Parathyroid adenoma (tissue), 2 donors: ENCODE measurements around the gene EFCAB6.

Source experiments
- H2AFZ ChIP-seq: fragments of 300-600 bp; sonication (generic); one replicate; pipeline ENCODE4 v1.7.0; 2017; ENCODE audit warnings: antibody characterized with exemption, mild to moderate bottlenecking
- H3K27ac ChIP-seq: fragments of 300-600 bp; sonication (generic); one replicate; pipeline ENCODE4 v1.7.0; 2017
- H3K27me3 ChIP-seq: fragments of 300-600 bp; sonication (generic); one replicate; pipeline ENCODE4 v1.7.0; 2017; ENCODE audit warnings: low read length; ENCODE audit not compliant: control insufficient read depth, insufficient read depth
- H3K36me3 ChIP-seq: fragments of 300-600 bp; sonication (generic); one replicate; pipeline ENCODE4 v1.7.0; 2017; ENCODE audit warnings: low read length; ENCODE audit not compliant: control insufficient read depth, insufficient read depth
- H3K4me1 ChIP-seq: fragments of 300-600 bp; sonication (generic); one replicate; pipeline ENCODE4 v1.7.0; 2017; ENCODE audit warnings: control low read depth
- H3K4me2 ChIP-seq: fragments of 300-600 bp; sonication (generic); one replicate; pipeline ENCODE4 v1.7.0; 2017; ENCODE audit warnings: low read length
- H3K4me3 ChIP-seq: fragments of 300-600 bp; sonication (generic); one replicate; pipeline ENCODE4 v1.7.0; 2017; ENCODE audit warnings: low read depth, low read length
- H3K79me2 ChIP-seq: fragments of 300-600 bp; sonication (generic); one replicate; pipeline ENCODE4 v1.7.0; 2017; ENCODE audit warnings: control low read depth
- H3K9ac ChIP-seq: fragments of 300-600 bp; sonication (generic); one replicate; pipeline ENCODE4 v1.7.0; 2017; ENCODE audit warnings: mild to moderate bottlenecking
- H3K9me3 ChIP-seq: fragments of 300-600 bp; sonication (generic); one replicate; pipeline ENCODE4 v1.7.0; 2017; ENCODE audit warnings: low read length; ENCODE audit not compliant: control insufficient read depth
- TF ChIP-seq, protein P1 (sequence below): fragments of 300-600 bp; sonication (generic); IDR thresholded peaks from one replicate; pipeline ENCODE4 v1.7.0; 2017; ENCODE audit warnings: antibody characterized with exemption, mild to moderate bottlenecking
- donor health status: primary hyperparathyroidism.

The EFCAB6 gene

DNA sequence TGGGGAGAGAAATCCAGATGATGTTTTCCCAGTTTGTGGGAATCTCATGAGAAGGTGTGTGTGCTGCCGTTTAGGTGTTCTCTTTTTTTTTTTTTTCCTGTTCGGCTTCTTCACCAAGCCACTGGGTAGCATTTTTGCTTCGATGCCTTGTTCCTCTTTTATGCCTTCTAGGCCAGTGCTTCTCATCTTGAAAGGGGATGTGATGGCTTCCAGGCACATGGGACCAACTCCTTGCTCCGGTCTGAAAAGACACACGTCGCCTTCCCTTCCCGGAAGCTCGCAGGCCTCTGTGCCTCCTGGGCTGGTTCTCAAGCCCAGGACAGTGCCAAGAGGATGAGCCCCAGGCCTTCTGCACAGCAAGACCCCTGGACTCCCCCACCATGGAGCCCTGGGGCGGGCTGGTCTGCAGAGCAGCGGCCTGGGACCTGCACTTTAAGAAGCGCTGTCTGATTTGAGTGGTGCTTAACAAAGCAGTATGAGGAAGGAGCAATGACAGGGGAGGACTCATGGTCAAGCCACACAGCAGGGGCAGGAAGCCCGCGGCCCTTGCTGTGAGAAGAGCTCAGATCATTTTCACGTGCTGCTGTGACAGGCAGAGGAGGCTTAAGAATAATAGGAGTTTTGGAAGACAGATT is 241.5 kb downstream of the EFCAB6 start:
- Histone ChIP-seq H2AFZ (no peak overlapping the region), H3K4me3 (no peak overlapping the region), H3K4me2 (no peak overlapping the region), H3K79me2 (no peaks in the 10 kb centered on the region), H3K36me3 (no peaks in the 10 kb centered on the region), H3K9me3 (no peaks in the 10 kb centered on the region), H3K9ac (no peak overlapping the region), H3K27ac (no peak overlapping the region), H3K4me1 (no peaks in the 10 kb centered on the region), H3K27me3 (peaks cover 2% of the 10 kb centered on the region)
- TF ChIP-seq, protein P1, sequence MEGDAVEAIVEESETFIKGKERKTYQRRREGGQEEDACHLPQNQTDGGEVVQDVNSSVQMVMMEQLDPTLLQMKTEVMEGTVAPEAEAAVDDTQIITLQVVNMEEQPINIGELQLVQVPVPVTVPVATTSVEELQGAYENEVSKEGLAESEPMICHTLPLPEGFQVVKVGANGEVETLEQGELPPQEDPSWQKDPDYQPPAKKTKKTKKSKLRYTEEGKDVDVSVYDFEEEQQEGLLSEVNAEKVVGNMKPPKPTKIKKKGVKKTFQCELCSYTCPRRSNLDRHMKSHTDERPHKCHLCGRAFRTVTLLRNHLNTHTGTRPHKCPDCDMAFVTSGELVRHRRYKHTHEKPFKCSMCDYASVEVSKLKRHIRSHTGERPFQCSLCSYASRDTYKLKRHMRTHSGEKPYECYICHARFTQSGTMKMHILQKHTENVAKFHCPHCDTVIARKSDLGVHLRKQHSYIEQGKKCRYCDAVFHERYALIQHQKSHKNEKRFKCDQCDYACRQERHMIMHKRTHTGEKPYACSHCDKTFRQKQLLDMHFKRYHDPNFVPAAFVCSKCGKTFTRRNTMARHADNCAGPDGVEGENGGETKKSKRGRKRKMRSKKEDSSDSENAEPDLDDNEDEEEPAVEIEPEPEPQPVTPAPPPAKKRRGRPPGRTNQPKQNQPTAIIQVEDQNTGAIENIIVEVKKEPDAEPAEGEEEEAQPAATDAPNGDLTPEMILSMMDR = no peak

DNA sequence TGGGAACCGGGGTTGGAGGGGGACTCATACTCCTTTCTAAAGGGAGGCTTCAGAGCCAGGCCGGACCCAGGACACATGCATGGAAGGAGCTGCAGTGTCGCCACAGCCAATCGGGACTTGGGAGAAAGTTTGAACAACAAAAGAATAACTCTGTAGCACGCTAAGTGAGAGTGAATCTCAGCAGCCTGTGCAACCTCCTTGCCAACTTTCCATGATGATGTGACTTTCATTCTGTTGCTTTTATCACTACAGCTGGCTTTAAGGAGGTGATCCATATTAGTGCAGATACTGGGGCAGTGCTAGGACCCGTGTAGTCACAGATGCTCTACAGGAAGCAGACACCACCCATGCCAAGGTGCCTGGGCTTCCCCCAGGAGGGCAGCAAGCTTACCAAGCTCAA is 243.0 kb downstream of the EFCAB6 start:
- Histone ChIP-seq H3K79me2 (no peaks in the 10 kb centered on the region), H3K4me1 (no peaks in the 10 kb centered on the region), H3K9ac (no peak overlapping the region), H2AFZ (no peak overlapping the region), H3K36me3 (no peaks in the 10 kb centered on the region), H3K4me2 (no peak overlapping the region), H3K9me3 (no peaks in the 10 kb centered on the region), H3K4me3 (no peak overlapping the region), H3K27ac (no peak overlapping the region), H3K27me3 (peaks cover 2% of the 10 kb centered on the region)
- TF ChIP-seq, protein P1 = no peak

DNA sequence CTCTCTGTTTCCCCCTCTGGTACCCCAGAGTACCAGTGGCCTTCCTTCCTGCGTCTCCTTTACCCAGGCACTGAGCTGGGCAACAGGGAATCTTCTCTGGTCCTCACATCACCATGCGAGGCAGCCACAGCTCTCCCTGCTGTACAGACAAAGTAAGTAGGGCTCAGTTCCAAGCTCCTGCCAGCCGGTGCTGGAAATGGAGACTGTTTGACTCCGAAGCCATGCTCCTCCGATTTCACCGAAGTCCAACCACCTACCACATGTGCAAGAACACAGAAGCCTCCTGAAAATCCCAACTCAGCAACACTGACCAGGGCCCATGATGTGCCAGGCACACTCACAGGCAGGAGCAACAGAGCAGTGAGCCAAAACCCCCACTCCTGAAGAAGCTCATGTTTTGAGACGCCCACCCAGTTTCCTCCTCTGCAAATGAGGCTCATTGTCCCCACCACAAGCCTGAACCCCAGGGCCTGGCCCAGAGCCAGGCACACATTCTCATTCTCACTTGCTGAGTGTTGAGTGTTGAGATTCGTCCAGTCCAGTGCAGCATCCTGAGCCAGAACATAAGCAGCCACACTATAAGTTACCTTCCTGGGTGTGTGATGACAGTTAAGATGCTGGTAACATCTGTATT is 244.3 kb downstream of the EFCAB6 start:
- no peaks in the 10 kb centered on the region for H3K4me1 ChIP-seq
- no peak overlapping the region for H3K4me3 ChIP-seq
- no peak overlapping the region for H3K4me2 ChIP-seq
- no peaks in the 10 kb centered on the region for H3K9me3 ChIP-seq
- no peak overlapping the region for H2AFZ ChIP-seq
- H3K36me3 ChIP-seq = no peaks in the 10 kb centered on the region
- peaks cover 2% of the 10 kb centered on the region for H3K27me3 ChIP-seq
- H3K9ac ChIP-seq = no peak overlapping the region
- TF ChIP-seq, protein P1 = no peak
- H3K27ac ChIP-seq = no peak overlapping the region
- H3K79me2 ChIP-seq = no peaks in the 10 kb centered on the region

DNA sequence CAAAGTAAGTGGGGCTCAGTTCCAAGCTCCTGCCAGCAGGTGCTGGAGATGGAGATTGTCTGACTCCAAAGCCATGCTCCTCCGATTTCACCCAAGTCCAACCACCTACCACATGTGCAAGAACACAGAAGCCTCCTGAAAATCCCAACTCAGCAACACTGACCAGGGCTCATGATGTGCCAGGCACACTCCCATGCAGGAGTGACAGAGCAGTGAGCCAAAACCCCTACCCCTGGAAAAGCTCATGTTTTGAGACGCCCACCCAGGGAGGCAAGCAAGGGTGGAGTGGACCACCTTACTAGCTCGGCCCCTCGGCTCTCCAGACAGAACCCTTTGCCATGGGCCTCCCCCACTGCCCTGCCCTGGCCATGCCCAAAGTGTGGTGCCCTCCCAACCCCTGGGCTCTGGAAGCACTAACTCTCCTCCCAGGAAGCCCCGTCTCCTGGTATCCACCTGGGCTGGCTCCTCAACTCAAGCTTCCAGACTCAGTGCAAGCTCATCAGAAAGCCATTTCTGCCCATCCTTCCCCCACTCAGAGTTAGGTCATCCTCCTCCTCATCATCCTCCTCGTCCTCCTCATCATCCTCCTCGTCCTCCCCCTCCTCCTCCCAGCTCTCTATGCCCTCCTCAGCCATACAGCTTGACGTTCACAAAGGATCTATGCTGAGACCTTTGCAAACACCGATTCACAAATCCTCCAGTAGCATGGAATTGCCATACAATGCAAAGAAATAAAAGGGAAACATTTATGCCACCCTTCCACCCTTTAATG is 245.4 kb downstream of the EFCAB6 start:
- Histone ChIP-seq H3K27ac (no peak overlapping the region), H3K79me2 (no peaks in the 10 kb centered on the region), H3K4me1 (no peaks in the 10 kb centered on the region), H3K9ac (no peak overlapping the region), H3K27me3 (peaks cover 2% of the 10 kb centered on the region), H3K36me3 (no peaks in the 10 kb centered on the region), H3K9me3 (no peaks in the 10 kb centered on the region), H2AFZ (no peak overlapping the region), H3K4me3 (no peak overlapping the region), H3K4me2 (no peak overlapping the region)
- TF ChIP-seq, protein P1 = no peak
